ENCODE measurements around the gene STATH.

DNA sequence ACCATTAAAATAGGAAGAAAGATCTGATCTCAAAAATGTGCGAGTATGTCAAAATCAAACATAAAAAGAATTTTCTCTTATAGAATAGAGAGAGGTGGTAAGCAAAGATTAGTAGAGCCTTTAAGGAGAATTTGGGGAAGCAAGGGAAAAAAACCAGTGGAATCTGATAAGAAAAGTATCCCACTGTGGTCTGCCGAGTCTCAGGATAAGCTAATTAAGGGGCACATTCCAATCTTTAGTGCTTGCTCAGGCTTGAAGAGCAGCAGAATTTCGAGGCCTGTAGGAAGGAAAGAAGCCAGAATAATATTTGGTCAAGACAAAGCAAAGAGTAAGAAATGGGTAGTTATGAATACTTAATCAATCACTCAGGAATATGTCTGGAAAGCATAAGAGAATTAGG, 13.0 kb downstream of the STATH start:
- no peak for TF ChIP-seq POLR2A (IDR thresholded peaks at IDR 0.05)
- TF ChIP-seq, protein P1, sequence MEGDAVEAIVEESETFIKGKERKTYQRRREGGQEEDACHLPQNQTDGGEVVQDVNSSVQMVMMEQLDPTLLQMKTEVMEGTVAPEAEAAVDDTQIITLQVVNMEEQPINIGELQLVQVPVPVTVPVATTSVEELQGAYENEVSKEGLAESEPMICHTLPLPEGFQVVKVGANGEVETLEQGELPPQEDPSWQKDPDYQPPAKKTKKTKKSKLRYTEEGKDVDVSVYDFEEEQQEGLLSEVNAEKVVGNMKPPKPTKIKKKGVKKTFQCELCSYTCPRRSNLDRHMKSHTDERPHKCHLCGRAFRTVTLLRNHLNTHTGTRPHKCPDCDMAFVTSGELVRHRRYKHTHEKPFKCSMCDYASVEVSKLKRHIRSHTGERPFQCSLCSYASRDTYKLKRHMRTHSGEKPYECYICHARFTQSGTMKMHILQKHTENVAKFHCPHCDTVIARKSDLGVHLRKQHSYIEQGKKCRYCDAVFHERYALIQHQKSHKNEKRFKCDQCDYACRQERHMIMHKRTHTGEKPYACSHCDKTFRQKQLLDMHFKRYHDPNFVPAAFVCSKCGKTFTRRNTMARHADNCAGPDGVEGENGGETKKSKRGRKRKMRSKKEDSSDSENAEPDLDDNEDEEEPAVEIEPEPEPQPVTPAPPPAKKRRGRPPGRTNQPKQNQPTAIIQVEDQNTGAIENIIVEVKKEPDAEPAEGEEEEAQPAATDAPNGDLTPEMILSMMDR (IDR thresholded peaks at IDR 0.05) = no peak

Measured in breast epithelium (tissue), 3 donors.